ENCODE measurements around the gene USP7. TPM values are rescaled to one million over a fixed set of nuclear protein-coding genes. Genes with fewer than 3 reads are reported as not detected.

Gene USP7
- total and polyA plus RNA-seq, 7 experiments from 2014 or later = 8.9 to 261 (median 176) TPM

- no peak for DNase-seq
- CTCF ChIA-PET = interaction anchor here (0.5 to 1.6 kb wide), 2 partner anchors 102 to 173 kb away, joined by 3 to 8 read pairs; no protein-coding TSS in a partner anchor
- Histone ChIP-seq H3K36me3 (ENCODE audit: control insufficient read depth in 2 of 3, insufficient read depth in 3 of 3, low read length in 3 of 3) (peaks cover 48 to 96% (median 53%) of the 10 kb centered on the region in 3 experiments), H3K27me3 (ENCODE audit: control insufficient read depth in 2 of 2, insufficient read depth in 2 of 2, low read length in 2 of 2) (no peaks in the 10 kb centered on the region), H3K27ac (ENCODE audit: low read depth, low read length) (no peak overlapping the region), H3K4me1 (ENCODE audit: control insufficient read depth in 2 of 2, insufficient read depth in 2 of 2, low read length in 2 of 2) (peaks cover 0 to 7% of the 10 kb centered on the region in 2 donors), H3K9me3 (ENCODE audit: control insufficient read depth in 2 of 3, low read length in 3 of 3) (no peaks in the 10 kb centered on the region), H3K4me3 (ENCODE audit: low read length) (no peak overlapping the region)
- POLR2A ChIA-PET = no interaction called here
- Mint-ChIP-seq H3K27ac (peak overlapping the region in 2 of 9 donors; percentile 16 to 38), H3K27me3 (no peaks in the 10 kb centered on the region), H3K36me3 (peaks cover 18 to 58% (median 30%) of the 10 kb centered on the region in 5 donors), H3K4me3 (no peak overlapping the region), H3K4me1 (peaks cover 11 to 33% (median 24%) of the 10 kb centered on the region in 7 donors), H3K9me3 (no peaks in the 10 kb centered on the region)
- intact Hi-C loops (cut with micrococcal nuclease) = loop anchor here (1.0 to 5.0 kb wide), 4 partner anchors 56 to 228 kb away; partner anchors contain the start of gene USP7 (in 1 of the 2)
- ATAC-seq = no peak
These were observed 57.7 kb downstream of the USP7 start for GRCh38 chr16:8905795-8906591.

DNA sequence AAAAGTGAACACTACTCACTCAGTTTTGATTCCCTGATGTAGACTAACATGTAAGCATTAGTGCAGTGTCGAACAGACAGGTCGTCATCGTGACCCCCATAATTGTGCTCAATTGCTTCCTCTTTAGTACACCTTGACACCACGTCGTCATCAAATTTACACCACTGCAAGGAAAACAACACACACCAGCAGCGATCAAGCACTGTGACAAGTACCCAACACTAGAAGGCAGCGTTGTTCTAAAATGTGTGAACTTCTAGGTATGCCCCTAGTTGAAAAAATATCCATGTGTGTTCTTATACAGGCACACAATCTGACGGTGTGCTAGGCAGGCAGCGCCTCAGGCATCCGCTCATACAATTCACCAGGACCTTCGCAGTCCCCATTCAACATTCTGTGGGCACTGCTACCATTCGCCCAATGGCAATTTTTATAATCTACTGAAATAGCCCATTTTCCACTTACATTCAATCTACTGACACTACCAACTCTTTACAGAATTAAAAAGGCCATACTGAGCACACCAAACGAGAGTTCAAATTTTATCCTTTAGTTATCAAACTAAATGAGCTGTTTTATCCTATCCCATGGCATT lies 58.4 kb downstream of the USP7 start:
- Mint-ChIP-seq H3K4me3 (no peak overlapping the region), H3K27ac (peak overlapping the region in 3 of 9 donors; percentile 29 to 59 (median 42)), H3K27me3 (no peaks in the 10 kb centered on the region), H3K9me3 (no peaks in the 10 kb centered on the region), H3K36me3 (peaks cover 12 to 57% (median 31%) of the 10 kb centered on the region in 5 donors), H3K4me1 (peaks cover 6 to 29% (median 16%) of the 10 kb centered on the region in 7 donors)
- peak; percentile 63 for ATAC-seq
- no peaks in the 10 kb centered on the region for H3K9me3 ChIP-seq (ENCODE audit: control insufficient read depth in 2 of 3, low read length in 3 of 3)
- H3K4me3 ChIP-seq (ENCODE audit: low read length) = no peak overlapping the region
- ChIA-PET POLR2A (no interaction called here), CTCF (interaction anchor here (1.6 kb wide), 1 partner anchor 103 kb away, joined by 8 read pairs; no protein-coding TSS in a partner anchor)
- H3K4me1 ChIP-seq (ENCODE audit: control insufficient read depth in 2 of 2, insufficient read depth in 2 of 2, low read length in 2 of 2) = peaks cover 0 to 7% of the 10 kb centered on the region in 2 donors
- peaks cover 52 to 96% (median 55%) of the 10 kb centered on the region in 3 experiments for H3K36me3 ChIP-seq (ENCODE audit: control insufficient read depth in 2 of 3, insufficient read depth in 3 of 3, low read length in 3 of 3)
- H3K27me3 ChIP-seq (ENCODE audit: control insufficient read depth in 2 of 2, insufficient read depth in 2 of 2, low read length in 2 of 2) = no peaks in the 10 kb centered on the region
- intact Hi-C loops (cut with micrococcal nuclease) = loop anchor here (1.0 to 5.0 kb wide), 4 partner anchors 57 to 229 kb away; partner anchors contain the start of gene USP7 (in 1 of the 2)
- peak in 4 of 9 donors; percentile 18 to 39 (median 30) for DNase-seq
- H3K27ac ChIP-seq (ENCODE audit: low read depth, low read length) = no peak overlapping the region

- Mint-ChIP-seq H3K27ac (peak overlapping the region in 2 of 9 donors; percentile 32 to 56), H3K4me1 (peaks cover 2 to 21% (median 9%) of the 10 kb centered on the region in 7 donors), H3K4me3 (no peak overlapping the region), H3K36me3 (peaks cover 12 to 68% (median 38%) of the 10 kb centered on the region in 5 donors), H3K27me3 (no peaks in the 10 kb centered on the region), H3K9me3 (no peaks in the 10 kb centered on the region)
- no peak for DNase-seq
- no peak for ATAC-seq
- POLR2A ChIA-PET = interaction anchor here (0.7 kb wide), 1 partner anchor 18 kb away, joined by 5 read pairs; no protein-coding TSS in a partner anchor
- Histone ChIP-seq H3K36me3 (ENCODE audit: control insufficient read depth in 2 of 3, insufficient read depth in 3 of 3, low read length in 3 of 3) (peaks cover 56 to 96% (median 61%) of the 10 kb centered on the region in 3 experiments), H3K27me3 (ENCODE audit: control insufficient read depth in 2 of 2, insufficient read depth in 2 of 2, low read length in 2 of 2) (no peaks in the 10 kb centered on the region), H3K27ac (ENCODE audit: low read depth, low read length) (no peak overlapping the region), H3K4me3 (ENCODE audit: low read length) (no peak overlapping the region), H3K9me3 (ENCODE audit: control insufficient read depth in 2 of 3, low read length in 3 of 3) (no peaks in the 10 kb centered on the region), H3K4me1 (ENCODE audit: control insufficient read depth in 2 of 2, insufficient read depth in 2 of 2, low read length in 2 of 2) (peaks cover 0 to 5% of the 10 kb centered on the region in 2 donors)
- intact Hi-C loops (cut with micrococcal nuclease) = loop anchor here in 1 of 2 donors (2.0 to 5.0 kb wide), 2 partner anchors 33 to 105 kb away; no protein-coding TSS in a partner anchor
- CTCF ChIA-PET = interaction anchor here (0.8 to 1.1 kb wide), 2 partner anchors 104 to 1833 kb away, joined by 3 to 8 read pairs; no protein-coding TSS in a partner anchor
These were observed 59.7 kb downstream of the USP7 start for GRCh38 chr16:8904018-8904430.

- CTCF ChIA-PET = no interaction called here
- Mint-ChIP-seq H3K9me3 (no peaks in the 10 kb centered on the region), H3K4me3 (no peak overlapping the region), H3K27ac (peak overlapping the region in 1 of 9 donors; percentile 43), H3K27me3 (no peaks in the 10 kb centered on the region), H3K36me3 (peaks cover 16 to 72% (median 39%) of the 10 kb centered on the region in 5 donors), H3K4me1 (peaks cover 0 to 11% (median 0%) of the 10 kb centered on the region in 7 donors)
- Histone ChIP-seq H3K27me3 (ENCODE audit: control insufficient read depth in 2 of 2, insufficient read depth in 2 of 2, low read length in 2 of 2) (no peaks in the 10 kb centered on the region), H3K4me1 (ENCODE audit: control insufficient read depth in 2 of 2, insufficient read depth in 2 of 2, low read length in 2 of 2) (no peaks in the 10 kb centered on the region), H3K27ac (ENCODE audit: low read depth, low read length) (no peak overlapping the region), H3K4me3 (ENCODE audit: low read length) (no peak overlapping the region), H3K9me3 (ENCODE audit: control insufficient read depth in 2 of 3, low read length in 3 of 3) (no peaks in the 10 kb centered on the region), H3K36me3 (ENCODE audit: control insufficient read depth in 2 of 3, insufficient read depth in 3 of 3, low read length in 3 of 3) (peaks cover 57 to 96% (median 60%) of the 10 kb centered on the region in 3 experiments)
- ATAC-seq (no peak), DNase-seq (no peak)
- intact Hi-C loops (cut with micrococcal nuclease) = loop anchor here in 1 of 2 donors (5.0 kb wide), 1 partner anchor 34 kb away; no protein-coding TSS in a partner anchor
- POLR2A ChIA-PET = no interaction called here
These were observed 60.7 kb downstream of the USP7 start for GRCh38 chr16:8903004-8903403.

- Histone ChIP-seq H3K36me3 (ENCODE audit: control insufficient read depth in 2 of 3, insufficient read depth in 3 of 3, low read length in 3 of 3) (peaks cover 61 to 96% (median 63%) of the 10 kb centered on the region in 3 experiments), H3K4me1 (ENCODE audit: control insufficient read depth in 2 of 2, insufficient read depth in 2 of 2, low read length in 2 of 2) (no peaks in the 10 kb centered on the region), H3K27me3 (ENCODE audit: control insufficient read depth in 2 of 2, insufficient read depth in 2 of 2, low read length in 2 of 2) (no peaks in the 10 kb centered on the region), H3K27ac (ENCODE audit: low read depth, low read length) (no peak overlapping the region), H3K4me3 (ENCODE audit: low read length) (no peak overlapping the region), H3K9me3 (ENCODE audit: control insufficient read depth in 2 of 3, low read length in 3 of 3) (no peaks in the 10 kb centered on the region)
- no peak for DNase-seq
- H3K9me3 Mint-ChIP-seq = no peaks in the 10 kb centered on the region
- H3K27ac Mint-ChIP-seq = no peak overlapping the region
- ChIA-PET POLR2A (interaction anchor here (0.9 kb wide), 1 partner anchor 190 kb away, joined by 3 read pairs; the partner anchor contains the start of gene HAPSTR1), CTCF (interaction anchor here (1.6 kb wide), 1 partner anchor 35 kb away, joined by 4 read pairs; no protein-coding TSS in a partner anchor)
- H3K36me3 Mint-ChIP-seq = peaks cover 16 to 74% (median 39%) of the 10 kb centered on the region in 5 donors
- intact Hi-C loops (cut with micrococcal nuclease) = loop anchor here in 1 of 2 donors (5.0 kb wide), 1 partner anchor 36 kb away; no protein-coding TSS in a partner anchor
- no peaks in the 10 kb centered on the region for H3K27me3 Mint-ChIP-seq
- H3K4me1 Mint-ChIP-seq = peaks cover 0 to 5% (median 0%) of the 10 kb centered on the region in 7 donors
- ATAC-seq = no peak
- H3K4me3 Mint-ChIP-seq = no peak overlapping the region
These were observed 62.3 kb downstream of the USP7 start for GRCh38 chr16:8901320-8901861.

DNA sequence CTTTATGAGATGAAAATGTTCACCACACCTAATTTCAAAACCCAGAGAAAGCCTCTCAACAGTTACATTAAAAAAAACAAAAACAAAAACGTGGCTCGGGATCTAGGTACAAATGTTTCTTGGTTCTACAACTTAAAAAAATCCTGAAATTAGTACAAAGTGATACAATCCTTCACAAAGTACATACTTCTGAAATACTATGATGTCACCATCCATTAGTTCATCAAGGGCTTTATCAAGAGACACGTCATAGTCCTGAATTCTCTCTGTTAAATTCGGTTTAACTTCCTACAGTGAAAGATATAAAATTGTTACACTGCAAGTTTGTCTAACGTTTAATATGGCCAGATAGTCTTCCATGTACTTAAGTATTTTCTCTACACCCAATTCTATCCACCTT lies 63.4 kb downstream of the USP7 start:
- Mint-ChIP-seq H3K4me3 (no peak overlapping the region), H3K36me3 (peaks cover 15 to 67% (median 34%) of the 10 kb centered on the region in 5 donors), H3K27me3 (no peaks in the 10 kb centered on the region), H3K4me1 (peaks cover 0 to 2% (median 0%) of the 10 kb centered on the region in 7 donors), H3K9me3 (no peaks in the 10 kb centered on the region), H3K27ac (peak overlapping the region in 2 of 9 donors; percentile 3 to 24)
- Histone ChIP-seq H3K4me3 (ENCODE audit: low read length) (no peak overlapping the region), H3K4me1 (ENCODE audit: control insufficient read depth in 2 of 2, insufficient read depth in 2 of 2, low read length in 2 of 2) (no peaks in the 10 kb centered on the region), H3K9me3 (ENCODE audit: control insufficient read depth in 2 of 3, low read length in 3 of 3) (no peaks in the 10 kb centered on the region), H3K36me3 (ENCODE audit: control insufficient read depth in 2 of 3, insufficient read depth in 3 of 3, low read length in 3 of 3) (peaks cover 56 to 96% (median 72%) of the 10 kb centered on the region in 3 experiments), H3K27me3 (ENCODE audit: control insufficient read depth in 2 of 2, insufficient read depth in 2 of 2, low read length in 2 of 2) (no peaks in the 10 kb centered on the region), H3K27ac (ENCODE audit: low read depth, low read length) (no peak overlapping the region)
- ATAC-seq (no peak), DNase-seq (no peak)
- ChIA-PET CTCF (interaction anchor here (0.6 kb wide), 2 partner anchors 15 to 106 kb away, joined by 3 to 4 read pairs; no protein-coding TSS in a partner anchor), POLR2A (interaction anchor here (0.6 to 1.5 kb wide), 2 partner anchors 32 to 192 kb away, joined by 3 to 4 read pairs; partner anchors contain the start of gene CARHSP1)
- intact Hi-C loops (cut with micrococcal nuclease) = loop anchor here in 1 of 2 donors (5.0 kb wide), 1 partner anchor 37 kb away; no protein-coding TSS in a partner anchor
